ENCODE data around the gene MAMDC2.

Gene MAMDC2

GRCh38 chr9:70127540-70128416, 84.1 kb downstream of the MAMDC2 start:
- DNase-seq (ENCODE audit: insufficient read length), result no peak
- no peak for FAIRE-seq
- TF ChIP-seq TAF1 (IDR thresholded peaks at IDR 0.05; ENCODE audit: borderline replicate concordance, low read depth, low read length) (no peak), POLR2A (IDR thresholded peaks at IDR 0.05; ENCODE audit: low read depth, low read length) (no peak), POLR2AphosphoS5 (IDR thresholded peaks at IDR 0.05; ENCODE audit: low read depth, low read length) (no peak)

- no peak for DNase-seq (ENCODE audit: insufficient read length)
- no peak for TF ChIP-seq POLR2A (IDR thresholded peaks at IDR 0.05; ENCODE audit: low read depth, low read length)
- no peak for TF ChIP-seq TAF1 (IDR thresholded peaks at IDR 0.05; ENCODE audit: borderline replicate concordance, low read depth, low read length)
- TF ChIP-seq POLR2AphosphoS5 (IDR thresholded peaks at IDR 0.05; ENCODE audit: low read depth, low read length), result no peak
- no peak for FAIRE-seq
Observed at GRCh38 chr9:70130266-70130665, 86.6 kb downstream of the MAMDC2 start.

GRCh38 chr9:70131296-70131695, 87.6 kb downstream of the MAMDC2 start:
- FAIRE-seq, result no peak
- no peak for TF ChIP-seq TAF1 (IDR thresholded peaks at IDR 0.05; ENCODE audit: borderline replicate concordance, low read depth, low read length)
- no peak for TF ChIP-seq POLR2AphosphoS5 (IDR thresholded peaks at IDR 0.05; ENCODE audit: low read depth, low read length)
- no peak for TF ChIP-seq POLR2A (IDR thresholded peaks at IDR 0.05; ENCODE audit: low read depth, low read length)
- no peak for DNase-seq (ENCODE audit: insufficient read length)

GRCh38 chr9:70133253-70134208, 89.9 kb downstream of the MAMDC2 start:
- FAIRE-seq (no peak), DNase-seq (ENCODE audit: insufficient read length) (no peak)
- TF ChIP-seq POLR2A (IDR thresholded peaks at IDR 0.05; ENCODE audit: low read depth, low read length), result no peak
- TF ChIP-seq POLR2AphosphoS5 (IDR thresholded peaks at IDR 0.05; ENCODE audit: low read depth, low read length), result no peak
- TF ChIP-seq TAF1 (IDR thresholded peaks at IDR 0.05; ENCODE audit: borderline replicate concordance, low read depth, low read length), result no peak

- TF ChIP-seq POLR2AphosphoS5 (IDR thresholded peaks at IDR 0.05; ENCODE audit: low read depth, low read length), result no peak
- TF ChIP-seq TAF1 (IDR thresholded peaks at IDR 0.05; ENCODE audit: borderline replicate concordance, low read depth, low read length), result no peak
- TF ChIP-seq POLR2A (IDR thresholded peaks at IDR 0.05; ENCODE audit: low read depth, low read length), result no peak
- DNase-seq (ENCODE audit: insufficient read length), result no peak
- no peak for FAIRE-seq
Observed at GRCh38 chr9:70134360-70134759, 90.7 kb downstream of the MAMDC2 start.

GRCh38 chr9:70135176-70135575, 91.5 kb downstream of the MAMDC2 start:
- FAIRE-seq, result no peak
- DNase-seq (ENCODE audit: insufficient read length), result no peak

GRCh38 chr9:70136632-70137031, 93.0 kb downstream of the MAMDC2 start:
- FAIRE-seq (no peak), DNase-seq (ENCODE audit: insufficient read length) (no peak)
- TF ChIP-seq POLR2AphosphoS5 (IDR thresholded peaks at IDR 0.05; ENCODE audit: low read depth, low read length), result no peak
- TF ChIP-seq POLR2A (IDR thresholded peaks at IDR 0.05; ENCODE audit: low read depth, low read length), result no peak
- no peak for TF ChIP-seq TAF1 (IDR thresholded peaks at IDR 0.05; ENCODE audit: borderline replicate concordance, low read depth, low read length)

More at GRCh38 chr9:70135176-70135575, 91.5 kb downstream of the MAMDC2 start:
- TF ChIP-seq POLR2AphosphoS5 (IDR thresholded peaks at IDR 0.05; ENCODE audit: low read depth, low read length) (no peak), POLR2A (IDR thresholded peaks at IDR 0.05; ENCODE audit: low read depth, low read length) (no peak), TAF1 (IDR thresholded peaks at IDR 0.05; ENCODE audit: borderline replicate concordance, low read depth, low read length) (no peak)

GRCh38 chr9:70137577-70137976, 93.9 kb downstream of the MAMDC2 start:
- DNase-seq (ENCODE audit: insufficient read length), result no peak
- FAIRE-seq, result no peak
- TF ChIP-seq POLR2A (IDR thresholded peaks at IDR 0.05; ENCODE audit: low read depth, low read length) (no peak), POLR2AphosphoS5 (IDR thresholded peaks at IDR 0.05; ENCODE audit: low read depth, low read length) (no peak), TAF1 (IDR thresholded peaks at IDR 0.05; ENCODE audit: borderline replicate concordance, low read depth, low read length) (no peak)

- DNase-seq (ENCODE audit: insufficient read length), result no peak
- FAIRE-seq, result no peak
- TF ChIP-seq TAF1 (IDR thresholded peaks at IDR 0.05; ENCODE audit: borderline replicate concordance, low read depth, low read length) (no peak), POLR2AphosphoS5 (IDR thresholded peaks at IDR 0.05; ENCODE audit: low read depth, low read length) (no peak), POLR2A (IDR thresholded peaks at IDR 0.05; ENCODE audit: low read depth, low read length) (no peak)
Observed at GRCh38 chr9:70142101-70142500, 98.5 kb downstream of the MAMDC2 start.

GRCh38 chr9:70143394-70144130, 99.9 kb downstream of the MAMDC2 start:
- FAIRE-seq (no peak), DNase-seq (ENCODE audit: insufficient read length) (no peak)
- TF ChIP-seq POLR2AphosphoS5 (IDR thresholded peaks at IDR 0.05; ENCODE audit: low read depth, low read length), result no peak
- TF ChIP-seq TAF1 (IDR thresholded peaks at IDR 0.05; ENCODE audit: borderline replicate concordance, low read depth, low read length), result no peak
- TF ChIP-seq POLR2A (IDR thresholded peaks at IDR 0.05; ENCODE audit: low read depth, low read length), result no peak

GRCh38 chr9:70144131-70144503, 100.5 kb downstream of the MAMDC2 start:
- FAIRE-seq (no peak), DNase-seq (ENCODE audit: insufficient read length) (no peak)
- TF ChIP-seq POLR2AphosphoS5 (IDR thresholded peaks at IDR 0.05; ENCODE audit: low read depth, low read length) (no peak), TAF1 (IDR thresholded peaks at IDR 0.05; ENCODE audit: borderline replicate concordance, low read depth, low read length) (no peak), POLR2A (IDR thresholded peaks at IDR 0.05; ENCODE audit: low read depth, low read length) (no peak)

Measured in GM12892 (cell line).